C4-2B (cell line): ENCODE measurements around the gene DIPK1A.

Experiments
- ZFX ChIP-seq: fragments of 450-650 bp; IDR thresholded peaks from 2 replicates; pipeline ENCODE4 v1.6.1; 2017
- TF ChIP-seq, protein P1 (sequence below): fragments of 450-650 bp; conservative IDR thresholded peaks from 2 replicates; pipeline ENCODE4 v1.5.1; 2017; ENCODE audit warnings: mild to moderate bottlenecking

DNA sequence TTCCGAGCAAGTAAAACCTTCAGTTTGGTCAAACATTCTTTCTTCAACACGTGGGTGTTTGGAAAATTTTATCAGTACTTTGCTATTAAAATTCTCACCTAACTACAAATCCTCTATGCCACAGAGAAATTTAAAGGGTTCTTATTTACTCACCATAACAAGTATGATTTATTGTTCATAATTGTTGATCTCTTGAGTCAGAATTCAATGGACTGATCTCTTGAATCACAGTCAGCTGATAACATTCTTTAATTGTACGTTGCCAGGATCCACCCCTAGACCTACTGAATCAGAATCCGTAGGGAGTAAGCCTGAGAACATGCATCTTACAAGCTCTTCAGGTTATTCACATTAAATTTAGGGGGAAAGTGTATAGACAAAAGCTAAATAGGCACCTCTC is 51.2 kb downstream of the DIPK1A start:
- TF ChIP-seq, protein P1, sequence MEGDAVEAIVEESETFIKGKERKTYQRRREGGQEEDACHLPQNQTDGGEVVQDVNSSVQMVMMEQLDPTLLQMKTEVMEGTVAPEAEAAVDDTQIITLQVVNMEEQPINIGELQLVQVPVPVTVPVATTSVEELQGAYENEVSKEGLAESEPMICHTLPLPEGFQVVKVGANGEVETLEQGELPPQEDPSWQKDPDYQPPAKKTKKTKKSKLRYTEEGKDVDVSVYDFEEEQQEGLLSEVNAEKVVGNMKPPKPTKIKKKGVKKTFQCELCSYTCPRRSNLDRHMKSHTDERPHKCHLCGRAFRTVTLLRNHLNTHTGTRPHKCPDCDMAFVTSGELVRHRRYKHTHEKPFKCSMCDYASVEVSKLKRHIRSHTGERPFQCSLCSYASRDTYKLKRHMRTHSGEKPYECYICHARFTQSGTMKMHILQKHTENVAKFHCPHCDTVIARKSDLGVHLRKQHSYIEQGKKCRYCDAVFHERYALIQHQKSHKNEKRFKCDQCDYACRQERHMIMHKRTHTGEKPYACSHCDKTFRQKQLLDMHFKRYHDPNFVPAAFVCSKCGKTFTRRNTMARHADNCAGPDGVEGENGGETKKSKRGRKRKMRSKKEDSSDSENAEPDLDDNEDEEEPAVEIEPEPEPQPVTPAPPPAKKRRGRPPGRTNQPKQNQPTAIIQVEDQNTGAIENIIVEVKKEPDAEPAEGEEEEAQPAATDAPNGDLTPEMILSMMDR: no peak
- TF ChIP-seq ZFX: no peak
